Measurements from ENCODE around the gene ZNF827. TPM values are rescaled to one million over a fixed set of nuclear protein-coding genes. Genes with fewer than 3 reads are reported as not detected.
A peak's percentile ranks its signal among the peaks of the same experiment; 100 is the strongest.

The ZNF827 gene
- total RNA-seq, 1 donor from 2014 or later = 21.2 TPM

GRCh38 chr4:145779319-145779801 lies 159.3 kb downstream of the ZNF827 start:
- Mint-ChIP-seq H3K9me3 (no peaks in the 10 kb centered on the region), H3K27me3 (ENCODE audit: low read depth) (no peaks in the 10 kb centered on the region), H3K36me3 (ENCODE audit: low read depth) (peaks cover 29% of the 10 kb centered on the region), H3K4me3 (no peak overlapping the region), H3K4me1 (peaks cover 5% of the 10 kb centered on the region), H3K27ac (ENCODE audit: unreplicated experiment) (no peak overlapping the region)
- TF ChIP-seq, protein P1, sequence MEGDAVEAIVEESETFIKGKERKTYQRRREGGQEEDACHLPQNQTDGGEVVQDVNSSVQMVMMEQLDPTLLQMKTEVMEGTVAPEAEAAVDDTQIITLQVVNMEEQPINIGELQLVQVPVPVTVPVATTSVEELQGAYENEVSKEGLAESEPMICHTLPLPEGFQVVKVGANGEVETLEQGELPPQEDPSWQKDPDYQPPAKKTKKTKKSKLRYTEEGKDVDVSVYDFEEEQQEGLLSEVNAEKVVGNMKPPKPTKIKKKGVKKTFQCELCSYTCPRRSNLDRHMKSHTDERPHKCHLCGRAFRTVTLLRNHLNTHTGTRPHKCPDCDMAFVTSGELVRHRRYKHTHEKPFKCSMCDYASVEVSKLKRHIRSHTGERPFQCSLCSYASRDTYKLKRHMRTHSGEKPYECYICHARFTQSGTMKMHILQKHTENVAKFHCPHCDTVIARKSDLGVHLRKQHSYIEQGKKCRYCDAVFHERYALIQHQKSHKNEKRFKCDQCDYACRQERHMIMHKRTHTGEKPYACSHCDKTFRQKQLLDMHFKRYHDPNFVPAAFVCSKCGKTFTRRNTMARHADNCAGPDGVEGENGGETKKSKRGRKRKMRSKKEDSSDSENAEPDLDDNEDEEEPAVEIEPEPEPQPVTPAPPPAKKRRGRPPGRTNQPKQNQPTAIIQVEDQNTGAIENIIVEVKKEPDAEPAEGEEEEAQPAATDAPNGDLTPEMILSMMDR (conservative IDR thresholded peaks at IDR 0.05) = no peak
- no peak for DNase-seq (ENCODE audit: low read depth, low spot score)

GRCh38 chr4:145776208-145776607 lies 162.4 kb downstream of the ZNF827 start:
- Mint-ChIP-seq H3K9me3 (no peaks in the 10 kb centered on the region), H3K27ac (ENCODE audit: unreplicated experiment) (peak overlapping the region; percentile 57), H3K36me3 (ENCODE audit: low read depth) (peaks cover 28% of the 10 kb centered on the region), H3K4me3 (no peak overlapping the region), H3K4me1 (peaks cover 5% of the 10 kb centered on the region), H3K27me3 (ENCODE audit: low read depth) (no peaks in the 10 kb centered on the region)
- TF ChIP-seq, protein P1 (conservative IDR thresholded peaks at IDR 0.05) = no peak
- no peak for DNase-seq (ENCODE audit: low read depth, low spot score)

DNA sequence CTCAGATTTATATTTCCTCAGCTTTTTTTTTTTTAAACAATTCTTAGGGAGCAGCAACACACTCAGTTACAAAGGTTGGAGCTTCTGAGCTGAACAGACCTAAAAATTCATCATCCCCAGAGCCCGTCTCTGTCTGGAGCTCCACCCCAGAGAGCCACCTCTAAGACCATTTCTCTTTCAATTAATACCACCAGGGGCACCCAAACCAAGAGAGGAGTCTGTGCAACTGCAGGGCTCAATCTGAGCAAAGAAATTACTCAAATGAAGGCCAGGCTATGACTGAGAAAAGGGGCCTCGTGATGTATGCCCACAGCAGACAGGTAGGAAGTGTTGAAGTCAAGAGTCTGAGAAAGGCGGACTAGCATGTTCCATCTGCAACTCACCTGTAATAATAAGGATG lies 163.2 kb downstream of the ZNF827 start:
- H3K27ac Mint-ChIP-seq (ENCODE audit: unreplicated experiment) = no peak overlapping the region
- TF ChIP-seq, protein P1 (conservative IDR thresholded peaks at IDR 0.05) = no peak
- H3K9me3 Mint-ChIP-seq = no peaks in the 10 kb centered on the region
- DNase-seq (ENCODE audit: low read depth, low spot score) = no peak
- no peaks in the 10 kb centered on the region for H3K27me3 Mint-ChIP-seq (ENCODE audit: low read depth)
- no peak overlapping the region for H3K4me3 Mint-ChIP-seq
- peaks cover 26% of the 10 kb centered on the region for H3K36me3 Mint-ChIP-seq (ENCODE audit: low read depth)
- H3K4me1 Mint-ChIP-seq = peaks cover 5% of the 10 kb centered on the region

GRCh38 chr4:145774473-145774872 lies 164.2 kb downstream of the ZNF827 start:
- Mint-ChIP-seq H3K27ac (ENCODE audit: unreplicated experiment) (no peak overlapping the region), H3K9me3 (no peaks in the 10 kb centered on the region), H3K27me3 (ENCODE audit: low read depth) (no peaks in the 10 kb centered on the region), H3K36me3 (ENCODE audit: low read depth) (peaks cover 21% of the 10 kb centered on the region), H3K4me3 (no peak overlapping the region), H3K4me1 (peaks cover 2% of the 10 kb centered on the region)
- TF ChIP-seq, protein P1 (conservative IDR thresholded peaks at IDR 0.05) = no peak
- no peak for DNase-seq (ENCODE audit: low read depth, low spot score)

- no peak for DNase-seq (ENCODE audit: low read depth, low spot score)
- Mint-ChIP-seq H3K4me1 (no peaks in the 10 kb centered on the region), H3K27ac (ENCODE audit: unreplicated experiment) (no peak overlapping the region), H3K9me3 (no peaks in the 10 kb centered on the region), H3K4me3 (no peak overlapping the region), H3K36me3 (ENCODE audit: low read depth) (peaks cover 18% of the 10 kb centered on the region), H3K27me3 (ENCODE audit: low read depth) (no peaks in the 10 kb centered on the region)
- TF ChIP-seq, protein P1 (conservative IDR thresholded peaks at IDR 0.05) = no peak
Measured at GRCh38 chr4:145773581-145774234, 164.9 kb downstream of the ZNF827 start.
